DND-41 (cell line): ENCODE results near the gene FAN1.

Experiments used
- CTCF ChIP-seq: IDR thresholded peaks from 2 replicates; pipeline ENCODE4 v1.5.1; 2012; ENCODE audit warnings: borderline replicate concordance, low read length, moderate library complexity, mild to moderate bottlenecking; ENCODE audit not compliant: poor library complexity, severe bottlenecking; ENCODE audit errors: extremely low read depth
- EZH2 ChIP-seq: IDR thresholded peaks from 3 replicates; pipeline ENCODE4 v1.6.1; 2012; ENCODE audit warnings: borderline replicate concordance, low read depth, mild to moderate bottlenecking, moderate library complexity, low read length, inconsistent platforms; ENCODE audit not compliant: severe bottlenecking

- TF ChIP-seq CTCF: no peak
- no peak for TF ChIP-seq EZH2
Measured at GRCh38 chr15:30906366-30906765, 2.7 kb downstream of the FAN1 start.
